ENCODE data around the gene GPR156.

GRCh38 chr3:120331076-120331475 is 46.1 kb upstream of the GPR156 start:
- TF ChIP-seq CTCF (IDR thresholded peaks at IDR 0.05) (no peak), POLR2A (IDR thresholded peaks at IDR 0.05) (no peak)

Data from breast epithelium (tissue), 3 donors.